Measurements from ENCODE around the gene MRPS27. TPM values are rescaled to one million over a fixed set of nuclear protein-coding genes. Genes with fewer than 3 reads are reported as not detected.

The MRPS27 gene
- total and polyA plus RNA-seq, 2 of the 13 experiments (the other 11 are each of a cell fraction or from before 2014, with no cell fraction given), result 71.8 to 115 TPM

- ChIA-PET POLR2A (no interaction called here), CTCF (ENCODE audit: low intra/inter-chr PET ratio, low total read pairs) (interaction anchor here (1.4 to 1.9 kb wide), 2 partner anchors 131 to 486 kb away, joined by 4 to 10 read pairs; no protein-coding TSS in a partner anchor)
- intact Hi-C loops (cut with micrococcal nuclease; ENCODE audit: unreplicated experiment) (loop anchor here (5.0 kb wide), 1 partner anchor 132 kb away; no protein-coding TSS in a partner anchor), in situ Hi-C loops (cut with HindIII; ENCODE audit: extremely low pct_ligation_motif_present, low pct_unique_long_range_greater_than_20kb) (no loop called here)
- H3K27me3 ChIP-seq (ENCODE audit: control insufficient read depth in 1 of 2, insufficient read depth in 2 of 2, low read length in 2 of 2), result no peaks in the 10 kb centered on the region
- ATAC-seq (peak; percentile 75), DNase-seq (ENCODE audit: low spot score) (peak; percentile 48), FAIRE-seq (no peak)
- 47% methylated on average over 2 of the region's 2 CpGs for WGBS (ENCODE audit: low lambda C conversion rate)
- no peaks in the 10 kb centered on the region for H3K9me3 ChIP-seq (ENCODE audit: low read length)
- H3K36me3 ChIP-seq (replicated peaks in 1 of 2; ENCODE audit: control insufficient read depth in 1 of 2, insufficient read depth in 2 of 2, low read length in 2 of 2), result peaks cover 0 to 20% of the 10 kb centered on the region in 2 experiments; a peak in 3 of 5 replicates
- peaks cover 16% of the 10 kb centered on the region for H3K4me1 ChIP-seq (ENCODE audit: insufficient read depth, low read length)
- H3K9ac ChIP-seq (ENCODE audit: insufficient read depth, low read depth, low read length), result no peak overlapping the region
- H3K4me2 ChIP-seq (ENCODE audit: low read depth, low read length), result no peak overlapping the region
- H3K27ac ChIP-seq (ENCODE audit: extremely low read length, insufficient read depth, low read length), result no peak overlapping the region
- BruUV-seq (replicated peaks), result no TSS peak
- no peak overlapping the region for H2AFZ ChIP-seq (ENCODE audit: low read length)
- peaks cover 13% of the 10 kb centered on the region for H3K79me2 ChIP-seq (ENCODE audit: insufficient read depth, low read length)
- H3K4me3 ChIP-seq (replicated peaks in 1 of 3; ENCODE audit: insufficient read depth in 1 of 3, low read depth in 2 of 3, low read length in 3 of 3), result no peak overlapping the region
- H4K20me1 ChIP-seq (ENCODE audit: insufficient read depth, low read length), result no peaks in the 10 kb centered on the region; the same call in 1 of the 2 replicates
- TF ChIP-seq RFXAP (CRISPR knock-in tag; IDR thresholded peaks at IDR 0.05; ENCODE audit: borderline replicate concordance) (no peak), ZNF7 (CRISPR knock-in tag; IDR thresholded peaks at IDR 0.05) (no peak), RCOR2 (CRISPR knock-in tag; IDR thresholded peaks at IDR 0.05) (no peak), KMT2A (CRISPR knock-in tag; IDR thresholded peaks at IDR 0.05) (no peak), HOXA9 (CRISPR knock-in tag; IDR thresholded peaks at IDR 0.05; ENCODE audit: borderline replicate concordance) (no peak), POLR2AphosphoS5 (IDR thresholded peaks at IDR 0.05; ENCODE audit: low read depth, low read length) (no peak), BCL3 (CRISPR knock-in tag; IDR thresholded peaks at IDR 0.05) (no peak), CTCF (CRISPR knock-in tag; IDR thresholded peaks at IDR 0.05) (peak; percentile 61), ERF (CRISPR knock-in tag; IDR thresholded peaks at IDR 0.05) (no peak), CBX5 (CRISPR knock-in tag; IDR thresholded peaks at IDR 0.05; ENCODE audit: borderline replicate concordance) (no peak), GABPA (IDR thresholded peaks at IDR 0.05; ENCODE audit: low read depth, low read length) (no peak), GABPA (CRISPR knock-in tag; IDR thresholded peaks at IDR 0.05; ENCODE audit: low read depth) (no peak), HES4 (CRISPR knock-in tag; IDR thresholded peaks at IDR 0.05; ENCODE audit: borderline replicate concordance) (no peak), MLLT10 (CRISPR knock-in tag; IDR thresholded peaks at IDR 0.05) (no peak), KDM5A (IDR thresholded peaks at IDR 0.05; ENCODE audit: borderline replicate concordance, low read length) (no peak), ZNF839 (CRISPR knock-in tag; IDR thresholded peaks at IDR 0.05; ENCODE audit: borderline replicate concordance) (no peak), NFYB (CRISPR knock-in tag; IDR thresholded peaks at IDR 0.05) (no peak), SMC3 (IDR thresholded peaks at IDR 0.05; ENCODE audit: low read length) (peak; percentile 45; the same call in 1 of the 2 replicates), ZNF629 (CRISPR knock-in tag; conservative IDR thresholded peaks at IDR 0.05) (no peak), ZFP36L1 (CRISPR knock-in tag; IDR thresholded peaks at IDR 0.05) (no peak), STAG1 (CRISPR knock-in tag; IDR thresholded peaks at IDR 0.05) (peak; percentile 51)
- TF ChIP-seq, protein P1, sequence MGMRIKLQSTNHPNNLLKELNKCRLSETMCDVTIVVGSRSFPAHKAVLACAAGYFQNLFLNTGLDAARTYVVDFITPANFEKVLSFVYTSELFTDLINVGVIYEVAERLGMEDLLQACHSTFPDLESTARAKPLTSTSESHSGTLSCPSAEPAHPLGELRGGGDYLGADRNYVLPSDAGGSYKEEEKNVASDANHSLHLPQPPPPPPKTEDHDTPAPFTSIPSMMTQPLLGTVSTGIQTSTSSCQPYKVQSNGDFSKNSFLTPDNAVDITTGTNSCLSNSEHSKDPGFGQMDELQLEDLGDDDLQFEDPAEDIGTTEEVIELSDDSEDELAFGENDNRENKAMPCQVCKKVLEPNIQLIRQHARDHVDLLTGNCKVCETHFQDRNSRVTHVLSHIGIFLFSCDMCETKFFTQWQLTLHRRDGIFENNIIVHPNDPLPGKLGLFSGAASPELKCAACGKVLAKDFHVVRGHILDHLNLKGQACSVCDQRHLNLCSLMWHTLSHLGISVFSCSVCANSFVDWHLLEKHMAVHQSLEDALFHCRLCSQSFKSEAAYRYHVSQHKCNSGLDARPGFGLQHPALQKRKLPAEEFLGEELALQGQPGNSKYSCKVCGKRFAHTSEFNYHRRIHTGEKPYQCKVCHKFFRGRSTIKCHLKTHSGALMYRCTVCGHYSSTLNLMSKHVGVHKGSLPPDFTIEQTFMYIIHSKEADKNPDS (CRISPR knock-in tag; IDR thresholded peaks at IDR 0.05), result no peak
These were observed 51.2 kb downstream of the MRPS27 start for GRCh38 chr5:72268753-72269410.

Measured in HepG2 (cell line).